Measurements from ENCODE around the gene LMTK3. TPM values are rescaled to one million over a fixed set of nuclear protein-coding genes. Genes with fewer than 3 reads are reported as not detected.

The LMTK3 gene
- total and polyA plus RNA-seq, 9 of the 15 experiments (the other 6 are each of a cell fraction or from before 2014, with no cell fraction given) = 0.35 to 12.3 (median 2.0) TPM; not detected in 2

GRCh38 chr19:48510421-48511268, 990 bp downstream of the LMTK3 start (continued):
- TF ChIP-seq GTF2E2 (tag; IDR thresholded peaks at IDR 0.05) = no peak
- TF ChIP-seq EGR1 (conservative IDR thresholded peaks at IDR 0.05) = no peak
- no peak for TF ChIP-seq ZBTB40 (IDR thresholded peaks at IDR 0.05)
- no peak for TF ChIP-seq ZBTB40 (CRISPR knock-in tag; IDR thresholded peaks at IDR 0.05)
- TF ChIP-seq JUND (IDR thresholded peaks at IDR 0.05; ENCODE audit: borderline replicate concordance, low read depth, low read length) = no peak
- TF ChIP-seq JUND (tag; IDR thresholded peaks at IDR 0.05; ENCODE audit: borderline replicate concordance, low read depth, low read length) = no peak
- TF ChIP-seq SMAD3 (CRISPR knock-in tag; conservative IDR thresholded peaks at IDR 0.05) = no peak
- no peak for TF ChIP-seq ZBTB49 (CRISPR knock-in tag; IDR thresholded peaks at IDR 0.05; ENCODE audit: borderline replicate concordance)
- no peak for TF ChIP-seq TCF3 (CRISPR knock-in tag; IDR thresholded peaks at IDR 0.05)
- TF ChIP-seq ZNF146 (CRISPR knock-in tag; IDR thresholded peaks at IDR 0.05; ENCODE audit: unreplicated experiment) = no peak
- no peak for TF ChIP-seq ZSCAN32 (CRISPR knock-in tag; IDR thresholded peaks at IDR 0.05)
- no peak for TF ChIP-seq NR3C1 (CRISPR knock-in tag; IDR thresholded peaks at IDR 0.05)
- TF ChIP-seq BDP1 (IDR thresholded peaks at IDR 0.05; ENCODE audit: insufficient read depth, insufficient read length) = no peak
- TF ChIP-seq E4F1 (CRISPR knock-in tag; IDR thresholded peaks at IDR 0.05; ENCODE audit: borderline replicate concordance) = no peak
